ENCODE data around the gene HCK.

- TF ChIP-seq CTCF (IDR thresholded peaks at IDR 0.05 in 4 of 5, conservative IDR thresholded peaks at IDR 0.05 in 1 of 5) (no peak), POLR2A (IDR thresholded peaks at IDR 0.05) (no peak)
Observed at GRCh38 chr20:32083469-32083868, 31.4 kb downstream of the HCK start.
